HG02759 (cell line): ENCODE measurements around the gene CDC34.

Source experiments
- ATAC-seq: cut with Tn5 transposase; IDR thresholded peaks from one replicate; pipeline ENCODE4 v1.9.1; 2021; ENCODE audit warnings: mild to moderate bottlenecking, moderate library complexity; ENCODE audit not compliant: unreplicated experiment

CDC34 gene

DNA sequence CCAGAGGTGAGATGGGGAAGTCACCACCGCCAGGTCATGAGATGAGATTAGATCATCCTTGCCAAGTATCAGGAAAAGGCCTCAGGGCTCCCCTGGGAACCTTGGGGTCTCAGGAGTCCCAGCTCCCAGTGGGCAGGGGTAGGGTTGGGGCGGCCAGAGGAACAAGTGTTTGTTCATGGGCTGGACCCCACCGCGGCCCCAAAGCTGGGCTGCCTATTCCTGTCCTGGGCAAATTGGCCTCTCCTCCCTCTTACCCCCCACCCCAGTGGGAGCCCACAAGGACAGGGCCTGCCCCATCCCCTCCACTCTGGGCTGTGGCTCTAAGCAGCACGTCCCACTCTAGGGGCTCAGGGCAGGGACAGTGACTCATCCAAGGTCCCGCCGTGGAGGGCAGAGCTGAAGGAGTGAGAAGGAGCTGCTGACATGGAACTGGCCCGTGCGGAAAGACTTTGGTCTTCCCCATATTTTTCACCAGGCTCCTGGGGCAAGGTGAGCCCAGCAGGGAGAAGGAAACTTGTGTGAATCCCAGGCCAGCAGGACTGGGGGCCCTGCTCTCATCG is 54.1 kb downstream of the CDC34 start:
- ATAC-seq: no peak

DNA sequence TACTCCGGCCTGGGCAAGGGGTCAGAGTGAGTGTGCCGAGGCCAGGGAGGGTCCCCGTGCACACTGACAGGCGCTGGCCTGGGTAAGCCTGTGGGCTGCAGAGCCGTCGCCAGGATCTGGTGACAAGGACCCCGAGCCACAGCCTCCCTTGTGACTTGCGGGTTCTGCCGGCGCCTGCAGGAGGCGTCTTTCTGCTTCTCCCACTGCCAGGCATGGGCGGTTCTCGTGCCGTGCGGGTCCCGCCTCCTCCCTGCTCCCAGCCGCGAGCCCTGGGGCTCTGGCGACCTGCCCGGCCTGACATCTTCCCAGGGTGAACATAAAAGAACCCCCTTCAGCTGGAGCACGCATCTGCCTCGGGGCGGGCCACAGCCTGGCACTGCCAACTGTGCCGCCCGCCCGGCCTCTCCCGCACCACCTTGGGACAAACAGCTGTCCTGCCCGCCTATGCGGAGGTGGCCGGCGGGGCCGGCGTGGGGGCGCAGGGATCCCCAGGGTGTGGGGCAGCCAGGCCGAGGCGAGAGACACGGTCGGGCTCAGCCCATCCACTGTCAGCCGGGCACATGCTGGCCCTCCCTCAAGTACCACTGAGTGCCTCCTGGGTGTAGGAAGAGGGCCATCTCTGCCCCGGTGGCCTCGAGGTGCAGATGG is 56.7 kb downstream of the CDC34 start:
- ATAC-seq: no peak

DNA sequence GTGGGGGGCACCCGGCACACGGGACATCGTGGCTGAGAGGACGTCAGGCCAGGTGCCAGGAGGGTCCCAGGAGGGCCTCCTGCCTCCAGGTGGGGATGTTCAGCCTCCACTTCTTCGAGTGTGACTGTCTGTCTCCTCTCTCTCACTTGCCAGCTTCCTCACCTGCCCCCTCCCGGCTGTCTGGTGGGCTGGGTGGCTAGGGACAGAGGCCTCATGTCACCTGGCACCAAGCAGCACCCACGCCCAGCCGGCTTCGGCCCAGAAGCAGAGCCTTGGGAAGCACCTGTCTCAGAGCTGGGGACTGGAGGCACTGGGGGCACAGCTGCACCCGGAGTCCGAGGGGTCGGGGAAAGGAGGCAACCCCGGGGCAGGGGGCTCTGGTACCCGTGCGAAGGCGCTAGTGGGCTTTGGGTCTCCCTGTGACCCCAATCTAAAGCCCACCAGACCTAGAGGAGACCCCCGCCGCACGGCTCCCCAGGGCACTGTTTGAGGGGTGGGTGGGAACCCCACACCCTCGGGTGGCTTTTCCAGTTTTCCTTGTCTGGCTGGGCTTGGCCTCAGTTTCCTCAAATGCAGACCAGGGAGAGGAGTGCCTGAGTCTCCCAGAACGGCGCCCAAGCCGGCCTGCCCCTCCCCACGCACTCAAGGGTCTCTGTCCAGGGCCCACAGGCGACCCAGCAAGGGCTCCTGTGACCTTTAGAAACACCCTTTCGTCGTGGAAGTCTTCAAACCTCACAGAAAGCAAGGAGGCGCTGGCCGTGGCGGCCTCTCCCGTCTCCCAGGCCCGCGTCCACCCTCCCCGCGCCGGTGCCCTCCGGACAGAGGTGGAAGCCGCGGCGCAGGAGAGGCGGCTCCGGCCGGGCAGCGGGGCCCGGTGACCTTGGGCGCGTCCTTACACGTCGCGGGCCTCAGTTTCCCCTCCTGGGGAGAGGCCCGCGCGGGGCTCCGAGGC is 57.5 kb downstream of the CDC34 start:
- ATAC-seq: no peak

DNA sequence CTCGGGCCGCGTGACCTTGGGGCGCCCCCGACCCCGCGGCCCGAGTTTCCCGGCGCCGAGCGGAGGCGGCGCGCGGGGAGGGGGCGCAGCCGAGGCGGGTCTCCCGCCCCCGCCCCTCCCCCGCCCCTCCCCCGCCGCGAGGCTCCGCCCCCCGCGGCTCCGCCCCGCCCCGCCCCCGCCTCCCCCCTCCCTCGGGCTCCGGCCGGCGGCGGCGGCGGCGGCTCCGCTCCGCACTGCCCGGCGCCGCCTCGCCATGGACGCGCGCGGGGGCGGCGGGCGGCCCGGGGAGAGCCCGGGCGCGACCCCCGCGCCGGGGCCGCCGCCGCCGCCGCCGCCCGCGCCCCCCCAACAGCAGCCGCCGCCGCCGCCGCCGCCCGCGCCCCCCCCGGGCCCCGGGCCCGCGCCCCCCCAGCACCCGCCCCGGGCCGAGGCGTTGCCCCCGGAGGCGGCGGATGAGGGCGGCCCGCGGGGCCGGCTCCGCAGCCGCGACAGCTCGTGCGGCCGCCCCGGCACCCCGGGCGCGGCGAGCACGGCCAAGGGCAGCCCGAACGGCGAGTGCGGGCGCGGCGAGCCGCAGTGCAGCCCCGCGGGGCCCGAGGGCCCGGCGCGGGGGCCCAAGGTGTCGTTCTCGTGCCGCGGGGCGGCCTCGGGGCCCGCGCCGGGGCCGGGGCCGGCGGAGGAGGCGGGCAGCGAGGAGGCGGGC is 58.3 kb downstream of the CDC34 start, which contains the start of gene HCN2:
Gene HCN2, plus strand, starts transcription at position 189 of the 703 bp plus-strand sequence. Its CDS starts 65 bp downstream, at position 254.
- no peak for ATAC-seq

GRCh38 chr19:590396-590745 is 58.8 kb downstream of the CDC34 start:
- no peak for ATAC-seq

GRCh38 chr19:590750-591098 is 59.2 kb downstream of the CDC34 start:
- no peak for ATAC-seq

DNA sequence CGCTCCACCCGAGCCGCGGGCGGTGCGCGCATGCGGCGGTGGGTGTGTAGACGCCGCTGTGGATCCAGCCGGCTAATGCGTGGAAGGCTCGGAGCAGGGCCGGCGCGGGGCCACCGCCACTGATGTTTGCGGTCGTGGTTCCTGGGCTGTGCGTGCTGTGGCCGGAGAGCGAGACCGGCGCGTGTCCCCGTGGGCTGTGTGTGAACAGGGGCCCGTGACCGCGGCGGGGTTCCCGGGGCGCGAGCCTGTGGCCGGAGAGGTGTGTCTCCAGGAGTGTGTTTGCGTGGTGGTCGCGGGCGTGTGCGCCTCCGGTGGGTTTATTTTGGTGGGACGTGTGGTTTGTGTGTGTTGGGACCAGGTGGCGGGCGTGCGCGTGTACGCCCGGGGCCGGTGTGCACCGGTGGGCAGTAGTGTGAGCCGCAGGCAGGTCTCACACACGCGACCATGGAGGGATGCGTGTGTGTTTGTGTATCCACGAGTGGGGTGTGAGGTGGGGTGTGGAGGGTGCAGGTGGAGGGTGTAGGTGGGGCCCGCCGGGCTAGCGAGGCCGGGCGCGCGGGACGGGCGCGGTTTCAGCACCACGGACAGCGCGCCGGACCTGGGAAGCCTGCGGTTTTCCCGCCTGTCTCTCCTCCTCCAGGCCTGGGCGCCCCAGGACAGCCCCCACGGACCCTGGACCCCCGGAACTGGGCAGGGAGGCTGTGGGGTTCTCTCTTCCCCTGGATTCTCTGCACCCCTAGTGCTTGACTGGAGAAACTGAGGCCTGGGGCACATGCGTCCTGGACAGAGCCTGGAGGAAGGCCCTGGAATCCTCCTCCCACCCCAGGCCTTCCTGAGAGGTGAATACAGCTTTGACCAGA is 59.8 kb downstream of the CDC34 start:
- ATAC-seq: no peak
